Limb (tissue), 2 donors: Measurements from ENCODE around the gene ZNF573.

Experiments
- DNase-seq, 2 donors: peaks; one replicate each; pipeline ENCODE4 v3.0.0-alpha.2; 2016; ENCODE audit errors: extremely low spot score in 2 of 2

The ZNF573 gene

DNA sequence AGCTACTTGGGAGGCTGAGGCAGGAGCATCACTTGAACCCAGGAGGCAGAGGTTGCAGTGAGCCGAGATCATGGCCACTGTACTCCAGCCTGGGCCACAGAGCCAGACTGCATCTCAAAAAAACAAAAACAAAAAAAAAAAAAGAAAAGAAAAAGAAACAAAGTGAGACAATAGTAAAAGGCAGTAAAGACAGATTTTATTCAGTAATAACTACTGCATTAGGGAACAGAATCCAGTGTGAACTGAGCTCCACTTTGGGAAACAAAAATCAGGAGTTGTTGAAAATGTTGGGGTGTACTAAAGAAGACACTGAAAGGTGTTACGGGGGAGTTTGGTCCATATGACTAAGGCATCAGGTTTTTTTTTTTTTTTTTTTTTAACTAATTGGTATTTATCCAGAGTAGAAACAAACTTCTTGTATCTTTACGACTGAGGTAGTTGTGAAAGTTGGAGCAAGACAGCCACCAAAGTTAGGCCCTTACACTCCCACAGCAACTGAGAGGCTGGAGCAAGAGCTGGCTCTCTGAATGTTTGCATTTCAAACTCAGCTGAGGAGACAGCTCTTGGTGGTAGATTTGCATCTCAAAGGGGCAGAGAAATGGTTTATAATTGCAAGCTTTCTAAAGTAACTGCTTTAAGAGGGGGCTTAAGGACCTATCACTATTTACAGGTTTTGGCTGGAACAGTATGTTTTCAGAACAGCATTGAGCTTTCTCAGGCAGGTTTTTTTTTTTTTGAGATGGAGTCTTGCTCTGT is 84.1 kb downstream of the ZNF573 start:
- no peak for DNase-seq

DNA sequence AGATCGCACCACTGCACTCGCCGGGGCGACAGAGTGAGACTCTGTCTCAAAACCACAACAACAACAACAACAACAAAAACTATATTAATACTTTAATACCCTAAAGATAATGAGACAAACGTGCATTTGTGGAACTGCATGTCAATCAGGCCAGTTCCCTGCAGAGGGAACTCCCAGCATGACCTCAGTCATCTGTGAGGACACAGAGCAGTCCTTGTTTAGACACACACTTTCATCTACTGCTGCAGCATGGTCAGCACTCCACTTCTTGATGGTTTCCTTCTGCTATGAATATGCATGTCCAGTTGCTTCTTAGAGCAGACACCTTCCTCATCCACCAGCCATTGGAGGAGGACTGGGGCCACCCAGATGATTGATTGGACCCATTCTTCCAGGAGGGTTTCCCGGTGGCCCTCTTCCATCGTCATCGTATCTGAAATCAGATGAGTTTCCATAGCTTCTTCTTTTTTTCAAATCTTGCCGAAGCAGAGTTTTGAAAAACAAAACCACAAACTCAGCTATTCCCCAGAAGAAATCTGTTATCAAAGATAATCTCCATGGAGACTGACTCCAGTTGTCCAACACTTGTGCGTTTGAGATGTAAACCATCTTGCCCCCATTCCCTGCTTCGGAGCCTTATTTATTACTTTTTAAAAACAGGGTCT is 86.3 kb downstream of the ZNF573 start:
- no peak for DNase-seq

DNA sequence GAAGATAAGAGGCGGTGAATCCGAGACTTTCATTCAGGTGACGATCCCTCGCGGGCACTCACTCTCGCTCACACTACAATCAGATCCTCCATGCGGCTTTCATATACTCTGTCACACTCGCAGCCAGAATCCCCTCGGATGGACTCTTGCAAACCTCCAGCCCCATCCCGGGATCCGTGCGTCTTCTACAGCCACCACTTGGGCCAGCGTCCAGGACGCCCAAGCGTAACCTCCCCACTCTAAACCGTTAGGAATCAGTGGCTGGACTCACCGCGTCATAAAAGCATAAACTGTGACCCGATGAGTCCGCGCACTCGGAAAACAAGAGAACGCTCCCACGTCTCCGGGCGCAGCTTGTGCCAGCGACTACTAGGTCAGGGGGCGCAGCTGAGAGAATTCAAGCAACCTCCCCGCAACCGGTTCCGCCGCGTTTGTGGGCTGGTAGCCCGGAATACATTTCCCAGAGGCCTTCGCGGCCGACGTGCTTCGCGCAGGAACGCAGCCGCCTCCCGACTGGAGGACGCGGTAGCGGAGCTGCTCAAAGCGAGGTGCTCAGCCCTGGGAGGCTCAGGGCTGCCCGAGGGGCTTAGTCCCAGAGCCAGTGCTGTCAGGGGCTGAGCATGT is 87.4 kb downstream of the ZNF573 start:
- peak; percentile 88 to 90 for DNase-seq
